ENCODE results near the gene RAC3.

RAC3 gene

DNA sequence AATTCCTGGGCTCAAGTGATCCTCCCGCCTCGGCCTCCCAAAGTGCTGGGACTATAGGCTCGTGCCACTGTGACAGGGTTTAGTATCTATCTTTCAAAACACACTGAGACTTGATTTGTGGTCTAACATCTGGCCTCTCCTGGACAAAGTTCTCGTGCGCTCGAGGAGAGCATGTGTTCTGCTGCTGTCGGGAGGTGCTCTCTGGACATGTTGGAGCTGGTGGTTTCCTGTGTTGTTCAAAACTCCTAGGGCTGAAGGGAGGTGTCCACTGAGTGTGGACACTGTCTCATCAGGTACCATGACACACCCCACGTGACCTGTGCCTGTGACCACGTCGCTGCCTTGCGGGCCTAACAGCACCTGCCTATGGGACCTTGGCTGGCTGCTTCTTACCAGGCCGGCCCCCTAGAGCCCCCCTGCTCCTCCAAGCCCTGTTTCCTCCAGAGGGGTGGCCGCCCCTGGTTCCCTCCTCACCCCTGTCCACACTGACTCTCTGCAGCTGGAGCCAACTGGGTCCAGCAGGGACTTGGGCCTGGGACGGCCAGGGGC is 14.5 kb downstream of the RAC3 start:
- DNase-seq = no peak

- DNase-seq = no peak
Measured at GRCh38 chr17:82046903-82047302, 15.4 kb downstream of the RAC3 start.

DNA sequence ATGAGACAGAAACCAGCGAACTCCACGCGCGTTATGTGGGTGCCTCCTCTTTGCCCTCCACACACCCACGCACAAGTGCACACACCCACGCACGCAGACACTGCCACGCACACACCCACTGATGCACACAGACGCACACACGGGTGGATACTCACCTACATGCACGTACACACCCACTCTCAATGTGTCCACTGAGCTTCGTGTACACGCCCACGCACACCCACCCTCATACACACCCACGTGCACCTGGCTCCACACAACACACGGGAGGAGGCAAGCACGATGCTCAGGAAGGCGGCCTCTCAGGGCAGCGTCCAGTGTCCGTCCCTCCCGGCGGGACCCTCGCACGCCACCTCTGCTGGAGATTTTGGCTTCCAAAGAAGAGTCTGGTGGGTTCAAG is 15.9 kb downstream of the RAC3 start:
- no peak for DNase-seq

- DNase-seq = no peak
Measured at GRCh38 chr17:82047914-82048570, 16.6 kb downstream of the RAC3 start.

DNA sequence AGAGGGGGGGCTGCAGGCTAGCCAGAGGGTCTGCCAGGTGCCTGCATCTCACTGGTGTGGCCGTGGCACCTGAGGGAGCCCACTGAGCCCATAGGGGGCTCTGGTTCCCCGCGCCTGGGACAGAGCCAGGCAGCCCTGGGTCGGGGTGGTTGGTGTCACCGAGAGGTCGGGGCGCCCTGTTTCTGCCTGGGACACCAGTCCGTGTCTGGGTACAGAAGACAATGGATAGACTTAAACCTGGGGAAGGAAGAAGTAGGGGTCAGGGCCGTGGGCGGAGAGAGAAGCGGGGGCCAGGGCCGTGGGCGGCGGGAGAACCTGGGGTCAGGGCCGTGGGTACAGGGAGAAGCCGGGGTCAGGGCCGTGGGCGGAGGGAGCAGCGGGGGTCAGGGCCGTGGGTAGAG is 17.1 kb downstream of the RAC3 start:
- DNase-seq = no peak

- no peak for DNase-seq
Measured at GRCh38 chr17:82049106-82049505, 17.6 kb downstream of the RAC3 start.

GRCh38 chr17:82049521-82049971 is 18.1 kb downstream of the RAC3 start:
- no peak for DNase-seq

- DNase-seq = no peak
Measured at GRCh38 chr17:82050152-82050760, 18.8 kb downstream of the RAC3 start.

GRCh38 chr17:82050761-82051641 is 19.5 kb downstream of the RAC3 start:
- no peak for DNase-seq

DNA sequence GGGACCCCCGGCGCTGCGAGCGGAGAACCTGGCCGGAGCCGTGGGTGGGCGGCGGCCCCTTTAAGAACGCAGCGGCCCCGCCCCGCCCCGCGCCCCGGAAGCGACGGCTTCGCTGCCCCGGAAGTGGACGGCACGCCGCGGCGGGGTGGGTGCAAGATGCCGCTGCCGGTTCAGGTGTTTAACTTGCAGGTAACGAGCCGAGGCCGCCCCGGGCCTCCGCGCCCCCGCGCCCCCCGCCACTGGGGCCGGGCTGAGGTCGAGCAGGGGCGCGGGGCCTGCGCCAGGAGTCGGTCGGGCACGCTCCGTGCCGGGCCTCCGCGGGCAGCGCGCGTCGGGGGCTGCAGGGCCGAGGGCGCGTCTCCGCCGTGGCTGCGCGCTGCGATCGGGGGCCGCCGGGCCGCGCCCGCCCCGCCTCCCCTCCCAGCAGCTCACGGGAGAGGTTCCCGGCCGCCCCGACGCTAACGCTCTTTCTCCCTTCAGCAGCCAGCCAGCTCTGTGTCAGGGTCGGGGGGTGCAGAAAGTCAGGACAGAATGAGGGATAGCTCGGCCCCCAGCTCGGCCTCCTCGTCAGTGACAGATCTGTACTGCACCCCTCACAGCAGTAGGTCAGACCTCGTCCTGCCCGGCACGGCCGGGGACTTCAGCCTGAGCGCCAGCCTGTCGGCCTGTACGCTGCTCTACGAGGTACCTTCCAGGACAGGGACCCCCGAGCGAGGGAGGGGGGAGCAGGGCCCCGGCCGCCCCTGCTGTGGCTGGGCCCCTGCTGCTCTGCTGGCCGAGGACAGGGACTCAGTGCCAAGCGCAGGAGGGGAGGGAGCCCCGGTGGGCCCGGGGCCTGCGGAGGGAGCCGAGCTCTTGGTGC is 20.5 kb downstream of the RAC3 start, which contains the start of the genes GPS1 and RFNG:
Gene GPS1 (plus strand): TSS at position 123 of the 862 bp plus-strand sequence. CDS start 34 bp downstream, at position 157.
Gene RFNG (minus strand): TSS at position 36 of the 862 bp plus-strand sequence. CDS start 45 bp downstream, outside the sequence.
- peak; percentile 28 for DNase-seq

GRCh38 chr17:82052638-82053059 is 21.2 kb downstream of the RAC3 start:
- DNase-seq = no peak

- DNase-seq = no peak
Measured at GRCh38 chr17:82053130-82053529, 21.7 kb downstream of the RAC3 start.

GRCh38 chr17:82053556-82054263 is 22.2 kb downstream of the RAC3 start:
- no peak for DNase-seq

GRCh38 chr17:82054351-82055022 is 23.0 kb downstream of the RAC3 start:
- no peak for DNase-seq

GRCh38 chr17:82055023-82055964 is 23.8 kb downstream of the RAC3 start:
- no peak for DNase-seq

- DNase-seq = no peak
Measured at GRCh38 chr17:82055965-82056728, 24.7 kb downstream of the RAC3 start.

DNA sequence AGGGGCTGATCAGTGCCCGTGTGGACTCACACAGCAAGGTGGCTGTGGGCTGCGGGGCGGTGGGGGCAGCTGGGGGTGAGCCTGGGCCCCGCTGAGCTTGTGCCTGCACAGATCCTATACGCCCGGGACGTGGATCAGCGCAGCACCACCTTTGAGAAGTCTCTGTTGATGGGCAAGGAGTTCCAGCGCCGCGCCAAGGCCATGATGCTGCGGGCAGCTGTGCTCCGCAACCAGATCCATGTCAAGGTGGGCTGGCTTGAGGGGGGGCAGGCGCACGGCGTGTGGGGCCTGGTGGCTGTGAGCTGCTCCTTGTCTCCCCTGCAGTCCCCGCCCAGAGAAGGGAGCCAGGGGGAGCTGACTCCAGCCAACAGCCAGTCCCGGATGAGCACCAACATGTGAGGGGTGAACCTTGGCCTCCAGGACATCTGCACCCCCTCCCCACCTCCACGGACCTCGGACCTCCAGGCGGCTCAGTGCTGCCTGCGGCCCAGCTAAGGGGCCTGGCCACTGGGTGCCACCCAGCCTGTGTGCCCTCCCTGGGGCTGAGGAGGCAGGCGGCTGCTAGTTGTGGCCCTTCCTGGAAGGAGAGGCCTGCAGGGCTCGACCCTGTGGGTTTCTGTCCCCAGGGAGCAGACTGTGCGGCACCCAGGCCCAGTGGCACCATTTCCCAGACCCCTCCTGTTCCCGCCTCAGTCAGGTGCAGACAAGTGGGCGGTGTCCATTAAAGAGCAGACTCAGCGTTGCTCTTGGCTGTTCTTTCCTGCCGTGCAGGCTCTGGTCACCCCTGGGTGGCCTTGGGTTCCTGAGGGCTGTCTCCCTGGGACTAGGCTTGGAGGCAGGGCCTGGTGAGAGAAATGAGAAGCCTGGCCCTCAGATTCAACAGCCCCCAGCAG is 25.5 kb downstream of the RAC3 start:
- DNase-seq = no peak
